Vagina (tissue), 2 donors: ENCODE measurements around the gene TMEM212.

ENCODE experiments used
- CTCF ChIP-seq, 3 experiments: fragments of 450-650 bp in 2 of 3; fragments of 200-600 bp in 1 of 3; sonication (generic) in 1 of 3; IDR thresholded peaks; one replicate each; pipeline ENCODE4 v1.5.1; 2017 to 2019; ENCODE audit warnings: antibody characterized with exemption in 3 of 3, mild to moderate bottlenecking in 2 of 3, moderate library complexity in 2 of 3
- POLR2A ChIP-seq, 2 donors: fragments of 450-650 bp; IDR thresholded peaks; one replicate each; pipeline ENCODE4 v1.6.1; 2017; ENCODE audit warnings: antibody characterized with exemption in 2 of 2, mild to moderate bottlenecking in 2 of 2, moderate library complexity in 2 of 2
- POLR2AphosphoS5 ChIP-seq, 2 donors: sonication (generic); formaldehyde crosslinking; IDR thresholded peaks; one replicate each; pipeline ENCODE4 v1.9.0; 2017; ENCODE audit warnings: antibody characterized with exemption in 2 of 2, mild to moderate bottlenecking in 2 of 2, low read depth in 1 of 2; ENCODE audit not compliant: insufficient read depth in 1 of 2

GRCh38 chr3:171883893-171884279 lies 40.7 kb downstream of the TMEM212 start:
- TF ChIP-seq CTCF (IDR thresholded peaks at IDR 0.05) (no peak), POLR2AphosphoS5 (IDR thresholded peaks at IDR 0.05; ENCODE audit: insufficient read depth in 1 of 2, low read depth in 1 of 2) (no peak), POLR2A (IDR thresholded peaks at IDR 0.05) (no peak)
